SK-N-SH (cell line): Measurements from ENCODE around the gene LRFN3. TPM values are rescaled to one million over a fixed set of nuclear protein-coding genes. Genes with fewer than 3 reads are reported as not detected.

Experiments used
- CTCF ChIA-PET: fragments of 300-600, 350-600 bp; formaldehyde crosslinking; extraction: SDS; loops from one replicate; lab custom pipeline; 2021; lab: Yijun Ruan, JAX
- POLR2A ChIA-PET: fragments of 350-600 bp; sonication (Branson Sonifier 250); formaldehyde crosslinking; extraction: SDS; loops from one replicate; lab custom pipeline; 2020; ENCODE audit warnings: antibody characterized with exemption, inconsistent platforms; lab: Yijun Ruan, JAX
- DNase-seq: peaks from one replicate; pipeline ENCODE4 v3.0.0; 2012
- H2AFZ ChIP-seq: fragments of 200-600 bp; sonication (generic); 2 replicates; pipeline ENCODE4 v1.8.1; 2016; ENCODE audit warnings: antibody characterized with exemption, mild to moderate bottlenecking, low read depth
- H3F3A ChIP-seq: fragments of 200-600 bp; sonication (generic); replicated peaks from 2 replicates; pipeline ENCODE3; 2016; ENCODE audit warnings: antibody characterized with exemption, mild to moderate bottlenecking; ENCODE audit not compliant: insufficient read depth
- H3K27ac ChIP-seq, 2 experiments: fragments of 200-500 bp in 1 of 2; fragments of 200-600 bp in 1 of 2; sonication (Bioruptor generic) in 1 of 2; sonication (generic), shearing (Covaris generic) in 1 of 2; 2 replicates each; pipeline versions ENCODE4 v1.5.1 to v1.6.1; 2014 to 2016; ENCODE audit warnings: low read depth in 2 of 2, inconsistent platforms in 1 of 2, low read length in 1 of 2, mild to moderate bottlenecking in 1 of 2, mixed read lengths in 1 of 2
- H3K27me3 ChIP-seq: fragments of 200-600 bp; sonication (generic), shearing (Covaris generic); 2 replicates; pipeline ENCODE4 v1.6.1; 2016; ENCODE audit warnings: mixed run types; ENCODE audit not compliant: insufficient read depth
- H3K36me3 ChIP-seq, 2 experiments: fragments of 200-500 bp in 1 of 2; fragments of 200-600 bp in 1 of 2; sonication (Bioruptor generic) in 1 of 2; sonication (generic) in 1 of 2; replicated peaks in 1 of 2; 2 replicates each; pipeline versions ENCODE3 to v1.5.1; 2014 to 2016; ENCODE audit warnings: low read length in 1 of 2, mild to moderate bottlenecking in 1 of 2; ENCODE audit not compliant: insufficient read depth in 2 of 2, control insufficient read depth in 1 of 2
- H3K4me1 ChIP-seq, 2 experiments: fragments of 200-500 bp in 1 of 2; fragments of 200-600 bp in 1 of 2; sonication (Bioruptor generic) in 1 of 2; sonication (generic), shearing (Covaris generic) in 1 of 2; 2 replicates each; pipeline versions ENCODE4 v1.5.1 to v1.6.1; 2014 to 2016; ENCODE audit warnings: low read depth in 1 of 2, low read length in 1 of 2, mixed run types in 1 of 2; ENCODE audit not compliant: insufficient read depth in 2 of 2, control insufficient read depth in 1 of 2
- H3K4me2 ChIP-seq: fragments of 200-600 bp; sonication (generic), shearing (Covaris generic); 2 replicates; pipeline ENCODE4 v1.6.1; 2017; ENCODE audit warnings: mixed run types
- H3K4me3 ChIP-seq, 2 experiments: fragments of 200-500 bp in 1 of 2; fragments of 200-600 bp in 1 of 2; sonication (Bioruptor generic) in 1 of 2; sonication (generic), shearing (Covaris generic) in 1 of 2; 2 replicates each; pipeline versions ENCODE4 v1.5.1 to v1.8.1; 2014 to 2016; ENCODE audit warnings: low read depth in 2 of 2, inconsistent platforms in 1 of 2, low read length in 1 of 2, mild to moderate bottlenecking in 1 of 2, mixed read lengths in 1 of 2, moderate library complexity in 1 of 2
- H3K79me2 ChIP-seq: fragments of 200-600 bp; sonication (generic); 2 replicates; pipeline ENCODE4 v1.8.1; 2017; ENCODE audit warnings: mild to moderate bottlenecking; ENCODE audit not compliant: insufficient read depth
- H3K9ac ChIP-seq: fragments of 200-600 bp; sonication (generic); 2 replicates; pipeline ENCODE4 v1.6.1; 2017; ENCODE audit warnings: mixed run types
- H3K9me2 ChIP-seq: fragments of 200-600 bp; sonication (generic); 2 replicates; pipeline ENCODE4 v1.6.1; 2017; ENCODE audit warnings: mixed run types
- H3K9me3 ChIP-seq: fragments of 200-600 bp; sonication (generic); 2 replicates; pipeline ENCODE4 v1.6.1; 2017; ENCODE audit warnings: mixed run types, mild to moderate bottlenecking, moderate library complexity
- H4K20me1 ChIP-seq: fragments of 200-600 bp; sonication (generic); 2 replicates; pipeline ENCODE4 v1.6.1; 2017; ENCODE audit warnings: mild to moderate bottlenecking, mixed run types; ENCODE audit not compliant: insufficient read depth
- CHD2 ChIP-seq: fragments of 150-350 bp; IDR thresholded peaks from 2 replicates; pipeline ENCODE4 v1.6.1; 2018; ENCODE audit warnings: low read length; ENCODE audit not compliant: partially characterized antibody
- EP300 ChIP-seq, 2 experiments: IDR thresholded peaks; 2 replicates each; pipeline versions ENCODE4 v1.4.0 to v1.6.1; 2012; ENCODE audit warnings: borderline replicate concordance in 1 of 2, low read depth in 1 of 2, low read length in 1 of 2
- FOXM1 ChIP-seq: IDR thresholded peaks from 2 replicates; pipeline ENCODE4 v1.4.0; 2012; ENCODE audit warnings: low read depth, mild to moderate bottlenecking
- GABPA ChIP-seq: IDR thresholded peaks from 2 replicates; pipeline ENCODE4 v1.4.0; 2012; ENCODE audit warnings: low read depth, mild to moderate bottlenecking
- NRF1 ChIP-seq: IDR thresholded peaks from 2 replicates; pipeline ENCODE4 v1.6.1; 2012; ENCODE audit warnings: low read depth, mild to moderate bottlenecking, low read length
- RCOR1 ChIP-seq: fragments of 150-350 bp; IDR thresholded peaks from 2 replicates; pipeline ENCODE4 v1.6.1; 2017; ENCODE audit warnings: antibody characterized with exemption, low read length
- RFX5 ChIP-seq: IDR thresholded peaks from 2 replicates; pipeline ENCODE4 v1.6.1; 2012; ENCODE audit warnings: mild to moderate bottlenecking, improper control_type of control experiment, low read length
- RXRA ChIP-seq: IDR thresholded peaks from 2 replicates; pipeline ENCODE4 v1.4.0; 2012; ENCODE audit warnings: low read depth, mild to moderate bottlenecking, borderline replicate concordance
- SIN3A ChIP-seq: IDR thresholded peaks from 2 replicates; pipeline ENCODE4 v1.6.1; 2012; ENCODE audit warnings: low read depth, mild to moderate bottlenecking, low read length, moderate library complexity, borderline replicate concordance
- SMC3 ChIP-seq: IDR thresholded peaks from 2 replicates; pipeline ENCODE4 v1.6.1; 2012; ENCODE audit warnings: low read depth, low read length, improper control_type of control experiment
- TEAD4 ChIP-seq: IDR thresholded peaks from 2 replicates; pipeline ENCODE4 v1.4.0; 2012; ENCODE audit warnings: mild to moderate bottlenecking, borderline replicate concordance; ENCODE audit not compliant: insufficient read depth
- WGBS: methylation state at CpG from one replicate; pipeline ENCODE4 v1.1.6; 2017; ENCODE audit warnings: low lambda C conversion rate; 5-methylcytosine and 5-hydroxymethylcytosine counted together
- polyA plus RNA-seq, 3 experiments: library from polyadenylated mRNA; depleted of rRNA; stranded (reverse); fragments of >200 nt; gene quantifications; 2 replicates each; pipeline ENCODE4 v1.2.3, GENCODE V29; 2012
- TF ChIP-seq, protein P1 (sequence below): fragments of 200-600 bp; sonication (generic); IDR thresholded peaks from 2 replicates; pipeline ENCODE4 v1.6.1; 2017; ENCODE audit warnings: antibody characterized with exemption, mild to moderate bottlenecking, moderate library complexity
- TF ChIP-seq, protein P2 (sequence below): IDR thresholded peaks from 2 replicates; pipeline ENCODE4; 2012
- TF ChIP-seq, protein P3 (sequence below): IDR thresholded peaks from 2 replicates; pipeline ENCODE4 v1.4.0; 2012; ENCODE audit warnings: low read depth, borderline replicate concordance

Gene LRFN3
- polyA plus RNA-seq, 1 of the 3 experiments (the other 2 are of a cell fraction), result 5.4 TPM

DNA sequence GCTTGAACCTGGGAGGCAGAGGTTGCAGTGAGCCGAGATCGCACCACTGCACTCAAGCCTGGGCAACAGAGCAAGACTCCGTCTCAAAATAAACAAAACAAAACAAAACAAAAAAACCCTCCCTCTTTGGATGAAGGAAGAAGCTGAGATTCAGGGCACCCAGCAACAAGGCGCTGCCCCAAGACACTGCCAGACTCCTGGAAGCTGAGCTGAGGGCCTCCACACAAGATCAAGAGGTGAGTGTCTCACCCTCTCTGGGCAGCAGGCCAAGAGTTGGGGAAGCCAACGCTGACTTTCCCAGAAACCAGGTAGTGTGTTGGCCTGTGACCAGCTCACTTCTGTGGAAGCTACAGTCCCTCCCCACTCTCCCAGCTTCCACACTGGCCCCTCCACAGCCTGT lies 24.4 kb upstream of the LRFN3 start:
- Histone ChIP-seq H3K4me1 (no peaks in the 10 kb centered on the region), H3K4me2 (no peak overlapping the region), H3K4me3 (no peak overlapping the region), H3K27ac (no peak overlapping the region), H2AFZ (no peak overlapping the region), H3K9me3 (no peaks in the 10 kb centered on the region), H3K9ac (no peak overlapping the region), H3K79me2 (no peaks in the 10 kb centered on the region), H3K36me3 (no peaks in the 10 kb centered on the region), H3F3A (no peaks in the 10 kb centered on the region), H4K20me1 (no peaks in the 10 kb centered on the region), H3K9me2 (no peaks in the 10 kb centered on the region), H3K27me3 (peaks cover 10% of the 10 kb centered on the region; the same call in 1 of the 2 replicates)
- WGBS, result 68% methylated on average over 5 of the region's 5 CpGs
- POLR2A ChIA-PET, result no interaction called here
- no peak for DNase-seq
- CTCF ChIA-PET, result interaction anchor here (0.7 to 1.3 kb wide), 3 partner anchors 8 to 19 kb away, joined by 3 to 5 read pairs (median 4); no protein-coding TSS in a partner anchor
- TF ChIP-seq RCOR1, result no peak
- no peak for TF ChIP-seq RXRA
- TF ChIP-seq TEAD4, result no peak
- TF ChIP-seq FOXM1, result no peak
- TF ChIP-seq GABPA, result no peak
- TF ChIP-seq EP300 (IDR thresholded peaks at IDR 0.05; ENCODE audit: borderline replicate concordance in 1 of 2, low read depth in 1 of 2, low read length in 1 of 2), result no peak
- no peak for TF ChIP-seq SIN3A
- TF ChIP-seq NRF1, result no peak
- TF ChIP-seq, protein P1, sequence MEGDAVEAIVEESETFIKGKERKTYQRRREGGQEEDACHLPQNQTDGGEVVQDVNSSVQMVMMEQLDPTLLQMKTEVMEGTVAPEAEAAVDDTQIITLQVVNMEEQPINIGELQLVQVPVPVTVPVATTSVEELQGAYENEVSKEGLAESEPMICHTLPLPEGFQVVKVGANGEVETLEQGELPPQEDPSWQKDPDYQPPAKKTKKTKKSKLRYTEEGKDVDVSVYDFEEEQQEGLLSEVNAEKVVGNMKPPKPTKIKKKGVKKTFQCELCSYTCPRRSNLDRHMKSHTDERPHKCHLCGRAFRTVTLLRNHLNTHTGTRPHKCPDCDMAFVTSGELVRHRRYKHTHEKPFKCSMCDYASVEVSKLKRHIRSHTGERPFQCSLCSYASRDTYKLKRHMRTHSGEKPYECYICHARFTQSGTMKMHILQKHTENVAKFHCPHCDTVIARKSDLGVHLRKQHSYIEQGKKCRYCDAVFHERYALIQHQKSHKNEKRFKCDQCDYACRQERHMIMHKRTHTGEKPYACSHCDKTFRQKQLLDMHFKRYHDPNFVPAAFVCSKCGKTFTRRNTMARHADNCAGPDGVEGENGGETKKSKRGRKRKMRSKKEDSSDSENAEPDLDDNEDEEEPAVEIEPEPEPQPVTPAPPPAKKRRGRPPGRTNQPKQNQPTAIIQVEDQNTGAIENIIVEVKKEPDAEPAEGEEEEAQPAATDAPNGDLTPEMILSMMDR, result no peak
- TF ChIP-seq, protein P2, sequence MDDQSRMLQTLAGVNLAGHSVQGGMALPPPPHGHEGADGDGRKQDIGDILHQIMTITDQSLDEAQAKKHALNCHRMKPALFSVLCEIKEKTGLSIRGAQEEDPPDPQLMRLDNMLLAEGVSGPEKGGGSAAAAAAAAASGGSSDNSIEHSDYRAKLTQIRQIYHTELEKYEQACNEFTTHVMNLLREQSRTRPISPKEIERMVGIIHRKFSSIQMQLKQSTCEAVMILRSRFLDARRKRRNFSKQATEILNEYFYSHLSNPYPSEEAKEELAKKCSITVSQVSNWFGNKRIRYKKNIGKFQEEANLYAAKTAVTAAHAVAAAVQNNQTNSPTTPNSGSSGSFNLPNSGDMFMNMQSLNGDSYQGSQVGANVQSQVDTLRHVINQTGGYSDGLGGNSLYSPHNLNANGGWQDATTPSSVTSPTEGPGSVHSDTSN, result no peak
- TF ChIP-seq SMC3, result no peak
- TF ChIP-seq RFX5, result no peak
- TF ChIP-seq, protein P3, sequence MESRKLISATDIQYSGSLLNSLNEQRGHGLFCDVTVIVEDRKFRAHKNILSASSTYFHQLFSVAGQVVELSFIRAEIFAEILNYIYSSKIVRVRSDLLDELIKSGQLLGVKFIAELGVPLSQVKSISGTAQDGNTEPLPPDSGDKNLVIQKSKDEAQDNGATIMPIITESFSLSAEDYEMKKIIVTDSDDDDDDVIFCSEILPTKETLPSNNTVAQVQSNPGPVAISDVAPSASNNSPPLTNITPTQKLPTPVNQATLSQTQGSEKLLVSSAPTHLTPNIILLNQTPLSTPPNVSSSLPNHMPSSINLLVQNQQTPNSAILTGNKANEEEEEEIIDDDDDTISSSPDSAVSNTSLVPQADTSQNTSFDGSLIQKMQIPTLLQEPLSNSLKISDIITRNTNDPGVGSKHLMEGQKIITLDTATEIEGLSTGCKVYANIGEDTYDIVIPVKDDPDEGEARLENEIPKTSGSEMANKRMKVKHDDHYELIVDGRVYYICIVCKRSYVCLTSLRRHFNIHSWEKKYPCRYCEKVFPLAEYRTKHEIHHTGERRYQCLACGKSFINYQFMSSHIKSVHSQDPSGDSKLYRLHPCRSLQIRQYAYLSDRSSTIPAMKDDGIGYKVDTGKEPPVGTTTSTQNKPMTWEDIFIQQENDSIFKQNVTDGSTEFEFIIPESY, result no peak
- no peak for TF ChIP-seq CHD2
